K562 (cell line): ENCODE data around the gene MACROD2. TPM values are rescaled to one million over a fixed set of nuclear protein-coding genes. Genes with fewer than 3 reads are reported as not detected.

ENCODE experiments used
- ATAC-seq: fragments of 200-7000 bp; cut with Tn5 transposase; 3 replicates; pipeline ENCODE4 v1.9.1; 2020; ENCODE audit warnings: moderate library complexity
- BruUV-seq: library from RNA; stranded (reverse); fragments of 400-500 nt; replicated peaks from 2 replicates; lab custom pipeline; 2021; lab: Mats Ljungman, UMichigan
- CTCF ChIA-PET: fragments of 300-600 bp; formaldehyde crosslinking; extraction: SDS; loops from one replicate; lab custom pipeline; 2021; ENCODE audit warnings: low intra/inter-chr PET ratio; lab: Yijun Ruan, JAX
- POLR2A ChIA-PET: fragments of 300-600, 350-650 bp; sonication (Branson Sonifier 250); formaldehyde crosslinking; extraction: SDS; loops from one replicate; lab custom pipeline; 2021; ENCODE audit warnings: antibody characterized with exemption, inconsistent platforms; lab: Yijun Ruan, JAX
- DNase-seq, 4 experiments: peaks; one replicate each; pipeline versions ENCODE4 v3.0.0 to v3.0.0-alpha.2; 2011 to 2018; ENCODE audit warnings: low spot score in 3 of 4, mixed read lengths in 3 of 4; ENCODE audit errors: extremely low read depth in 1 of 4
- FAIRE-seq: peaks from 2 replicates; lab custom pipeline; 2011; peaks lifted over from hg19 to GRCh38; lab: Jason Lieb, UNC
- H2AFZ ChIP-seq: 2 replicates; pipeline ENCODE4 v1.6.0; 2011; ENCODE audit warnings: low read depth, low read length, control low read depth, inconsistent platforms
- H3K27ac ChIP-seq: fragments of 200-600 bp; 3 replicates; pipeline ENCODE4 v1.8.0; 2011; ENCODE audit warnings: low read depth, mild to moderate bottlenecking, control low read depth, inconsistent platforms, low read length, moderate library complexity, mixed read lengths; ENCODE audit errors: extremely low read depth
- H3K27me3 ChIP-seq, 2 experiments: fragments of 300-600 bp in 1 of 2; 2 replicates in 1 of 2; 3 replicates in 1 of 2; pipeline versions ENCODE4 v1.6.0 to v1.8.0; 2011; ENCODE audit warnings: inconsistent platforms in 2 of 2, low read length in 2 of 2, mild to moderate bottlenecking in 1 of 2, mixed read lengths in 1 of 2, moderate library complexity in 1 of 2; ENCODE audit not compliant: control insufficient read depth in 2 of 2, insufficient read depth in 2 of 2
- H3K36me3 ChIP-seq: fragments of 300-600 bp; 3 replicates; pipeline ENCODE4 v1.8.0; 2011; ENCODE audit warnings: mild to moderate bottlenecking, low read length, inconsistent platforms; ENCODE audit not compliant: control insufficient read depth, insufficient read depth
- H3K4me1 ChIP-seq, 2 experiments: fragments of 200-600 bp in 1 of 2; replicated peaks in 1 of 2; 2 replicates in 1 of 2; 3 replicates in 1 of 2; pipeline versions ENCODE4 v1.5.1 to v1.8.0; 2011; ENCODE audit warnings: inconsistent platforms in 2 of 2, low read length in 2 of 2, mild to moderate bottlenecking in 1 of 2, mixed read lengths in 1 of 2, moderate library complexity in 1 of 2; ENCODE audit not compliant: control insufficient read depth in 2 of 2, insufficient read depth in 2 of 2
- H3K4me2 ChIP-seq: 2 replicates; pipeline ENCODE4 v1.6.1; 2011; ENCODE audit warnings: low read length, control low read depth, inconsistent platforms, mixed read lengths; ENCODE audit not compliant: insufficient read depth
- H3K4me3 ChIP-seq: fragments of 200-600 bp; sonication (generic), shearing (Covaris generic); 2 replicates; pipeline ENCODE4 v1.5.1; 2016; ENCODE audit warnings: control low read depth, inconsistent platforms
- H3K79me2 ChIP-seq: fragments of 200-600 bp; 3 replicates; pipeline ENCODE4 v1.8.0; 2011; ENCODE audit warnings: low read length, inconsistent platforms; ENCODE audit not compliant: control insufficient read depth, insufficient read depth
- H3K9ac ChIP-seq, 2 experiments: 2 replicates each; pipeline versions ENCODE4 v1.6.0 to v1.6.1; 2011; ENCODE audit warnings: low read depth in 2 of 2, low read length in 2 of 2, control low read depth in 1 of 2, inconsistent platforms in 1 of 2, mild to moderate bottlenecking in 1 of 2, mixed read lengths in 1 of 2; ENCODE audit not compliant: insufficient read depth in 1 of 2
- H3K9me1 ChIP-seq: one replicate; pipeline ENCODE4 v1.6.0; 2011; ENCODE audit warnings: inconsistent platforms, mild to moderate bottlenecking, low read length, moderate library complexity; ENCODE audit not compliant: control insufficient read depth, insufficient read depth
- H3K9me3 ChIP-seq: replicated peaks from 2 replicates; pipeline ENCODE4 v1.5.1; 2011; ENCODE audit warnings: low read depth, low read length, inconsistent platforms; ENCODE audit not compliant: control insufficient read depth, insufficient read depth
- H4K20me1 ChIP-seq: replicated peaks from 2 replicates; pipeline ENCODE4 v1.6.1; 2011; ENCODE audit warnings: low read length, inconsistent platforms, mixed read lengths; ENCODE audit not compliant: control insufficient read depth, insufficient read depth
- HDAC6 ChIP-seq: IDR thresholded peaks from 2 replicates; pipeline ENCODE4 v1.6.1; 2012; ENCODE audit warnings: low read depth, mild to moderate bottlenecking, control low read depth, inconsistent platforms, low read length, moderate library complexity
- NELFE ChIP-seq: IDR thresholded peaks from 2 replicates; pipeline ENCODE4 v1.6.1; 2011; ENCODE audit warnings: mild to moderate bottlenecking; ENCODE audit not compliant: insufficient read depth, insufficient read length
- PPARD ChIP-seq: fragments of 250-450 bp; sonication (Bioruptor Pico); IDR thresholded peaks from 2 replicates; pipeline ENCODE4 v1.8.0; 2022; ENCODE audit warnings: inconsistent platforms, mild to moderate bottlenecking, moderate library complexity
- WGBS: fragments of 100-300 bp; shearing (Covaris generic); methylation state at CpG from one replicate; pipeline ENCODE4 v1.1.6; 2016; ENCODE audit warnings: low coverage, mixed read lengths; ENCODE audit not compliant: insufficient coverage; ENCODE audit errors: missing lambda C conversion rate; 5-methylcytosine and 5-hydroxymethylcytosine counted together
- in situ Hi-C: fragments of 300-500 bp; cut with MboI; formaldehyde crosslinking; loops from 4 replicates; pipeline ENCODE4 v1.15.0; 2018; ENCODE audit warnings: inconsistent platforms, mixed read lengths
- intact Hi-C: fragments of 100-400 bp; cut with micrococcal nuclease; formaldehyde crosslinking; loops from 2 replicates; pipeline ENCODE4 v1.14.2; 2022
- polyA plus RNA-seq, 8 experiments: library from polyadenylated mRNA; depleted of rRNA in 4 of 8; stranded (reverse) in 5 of 8; unstranded in 3 of 8; fragments of >200 nt; fragmentation: Nextera tagmentation in 2 of 8; fragmentation: Illumina TruSeq in 1 of 8; extraction: Ambion mirVana in 2 of 8; extraction: Trizol in 1 of 8; gene quantifications; 2 replicates each; pipeline versions ENCODE4 v1.2.1 to v1.2.3, GENCODE V29; 2011 to 2014; ENCODE audit warnings: inconsistent platforms in 1 of 8, missing spikeins in 1 of 8
- total RNA-seq, 7 experiments: library from RNA; depleted of rRNA in 6 of 7; stranded (reverse); fragments of >200 nt in 6 of 7; fragmentation: Illumina TruSeq in 2 of 7; extraction: Trizol in 2 of 7; gene quantifications; 2 replicates each; pipeline versions ENCODE4 v1.2.1 to v1.2.3, GENCODE V29; 2011 to 2021; ENCODE audit warnings: low replicate concordance in 1 of 7

MACROD2 gene
- total and polyA plus RNA-seq, 9 of the 15 experiments (the other 6 are each of a cell fraction or from before 2014, with no cell fraction given): not detected

- ATAC-seq: no peak
- H3K36me3 ChIP-seq: no peaks in the 10 kb centered on the region
- H2AFZ ChIP-seq: no peak overlapping the region
- H3K9me3 ChIP-seq: no peaks in the 10 kb centered on the region
- no peak overlapping the region for H3K27ac ChIP-seq
- no peaks in the 10 kb centered on the region for H3K9me1 ChIP-seq
- ChIA-PET POLR2A (no interaction called here), CTCF (no interaction called here)
- no peak overlapping the region for H3K4me3 ChIP-seq
- 0% methylated on average over 3 of the region's 3 CpGs for WGBS
- H3K4me1 ChIP-seq: no peaks in the 10 kb centered on the region
- no peak for DNase-seq
- H3K4me2 ChIP-seq: no peak overlapping the region
- no TSS peak for BruUV-seq
- FAIRE-seq: no peak
- no peaks in the 10 kb centered on the region for H3K79me2 ChIP-seq
- no peak for TF ChIP-seq HDAC6
- intact Hi-C loops (no loop called here), in situ Hi-C loops (no loop called here)
- H3K27me3 ChIP-seq: no peaks in the 10 kb centered on the region
- H4K20me1 ChIP-seq: no peaks in the 10 kb centered on the region
- H3K9ac ChIP-seq: no peak overlapping the region
Observed at GRCh38 chr20:15185322-15185721, 1190.0 kb downstream of the MACROD2 start.

- Histone ChIP-seq H3K79me2 (no peaks in the 10 kb centered on the region), H3K27ac (no peak overlapping the region), H3K4me3 (no peak overlapping the region), H3K4me2 (no peak overlapping the region), H3K9me1 (no peaks in the 10 kb centered on the region), H3K27me3 (no peaks in the 10 kb centered on the region)
- FAIRE-seq: no peak
- ATAC-seq: no peak
- WGBS: 0% methylated on average over 2 of the region's 2 CpGs
- POLR2A ChIA-PET: no interaction called here
- CTCF ChIA-PET: no interaction called here
- no peak for DNase-seq
- TF ChIP-seq NELFE: no peak
- TF ChIP-seq PPARD (CRISPR knock-in tag): no peak
- TF ChIP-seq, all 486 proteins: peak for 0
- intact Hi-C loops (no loop called here), in situ Hi-C loops (no loop called here)
- no peak overlapping the region for H2AFZ ChIP-seq
- no peaks in the 10 kb centered on the region for H4K20me1 ChIP-seq
- no TSS peak for BruUV-seq
- no peaks in the 10 kb centered on the region for H3K9me3 ChIP-seq
- H3K36me3 ChIP-seq: no peaks in the 10 kb centered on the region
- no peaks in the 10 kb centered on the region for H3K4me1 ChIP-seq
- no peak overlapping the region for H3K9ac ChIP-seq
Observed at GRCh38 chr20:15185913-15186312, 1190.6 kb downstream of the MACROD2 start.
